Heart left ventricle (tissue), 16 donors: ENCODE measurements around the gene PRKAG2. TPM values are rescaled to one million over a fixed set of nuclear protein-coding genes. Genes with fewer than 3 reads are reported as not detected.

ENCODE experiments used
- ATAC-seq, 4 donors: fragments of 200-7000 bp; cut with Tn5 transposase; one replicate each; pipeline ENCODE4 v1.9.1; 2020 to 2022; ENCODE audit warnings: moderate library complexity in 4 of 4, mild to moderate bottlenecking in 3 of 4, moderate number of reproducible peaks in 1 of 4
- DNase-seq, 5 donors: peaks; one replicate each; pipeline ENCODE4 v3.0.0-alpha.2; 2020
- H3K27ac ChIP-seq, 12 donors: fragments of 200-600 bp; sonication (generic) in 4 of 12; one replicate each; pipeline versions ENCODE4 v1.5.0 to v1.8.0; 2016 to 2022; ENCODE audit warnings: mild to moderate bottlenecking in 2 of 12
- H3K27me3 ChIP-seq, 9 donors: fragments of 200-600 bp; sonication (generic) in 2 of 9; one replicate each; pipeline versions ENCODE4 v1.5.1 to v1.8.0; 2016 to 2022; ENCODE audit warnings: mild to moderate bottlenecking in 3 of 9
- H3K36me3 ChIP-seq, 9 donors: fragments of 200-600 bp; sonication (generic) in 2 of 9; one replicate each; pipeline versions ENCODE4 v1.5.0 to v1.8.0; 2018 to 2022; ENCODE audit warnings: mild to moderate bottlenecking in 2 of 9
- H3K4me1 ChIP-seq, 12 donors: fragments of 200-600 bp; sonication (generic) in 4 of 12; one replicate each; pipeline versions ENCODE4 v1.5.0 to v1.8.0; 2016 to 2022; ENCODE audit warnings: mild to moderate bottlenecking in 3 of 12
- H3K4me3 ChIP-seq, 12 donors: fragments of 200-600 bp; sonication (generic) in 4 of 12; one replicate each; pipeline versions ENCODE4 v1.5.0 to v1.8.0; 2017 to 2022; ENCODE audit warnings: mild to moderate bottlenecking in 9 of 12, moderate library complexity in 4 of 12
- H3K9me3 ChIP-seq, 12 donors: fragments of 200-600 bp; sonication (generic) in 4 of 12; one replicate each; pipeline versions ENCODE4 v1.5.0 to v1.8.0; 2016 to 2022; ENCODE audit warnings: mild to moderate bottlenecking in 1 of 12
- CTCF ChIP-seq, 12 donors: fragments of 200-600 bp; sonication (generic) in 4 of 12; IDR thresholded peaks; one replicate each; pipeline versions ENCODE4 v1.5.0 to v1.8.0; 2018 to 2022; ENCODE audit warnings: antibody characterized with exemption in 12 of 12, mild to moderate bottlenecking in 5 of 12
- POLR2A ChIP-seq, 2 donors: fragments of 450-650 bp; IDR thresholded peaks; one replicate each; pipeline ENCODE4 v1.6.1; 2017; ENCODE audit warnings: antibody characterized with exemption in 2 of 2, mild to moderate bottlenecking in 2 of 2, moderate library complexity in 2 of 2
- WGBS, 4 donors: extraction: QIAGEN DNeasy Blood & Tissue Kit in 2 of 4; methylation state at CpG; one replicate each; pipeline versions ENCODE4 v1.1.5 to v1.1.7; 2013 to 2018; 5-methylcytosine and 5-hydroxymethylcytosine counted together
- intact Hi-C, 10 donors: fragments of 100-400 bp; cut with DNase I; formaldehyde crosslinking; loops; one replicate each; pipeline versions ENCODE4 v1.11.1 to v1.14.2; 2022
- polyA plus RNA-seq, 2 donors: library from polyadenylated mRNA; stranded (reverse); fragments of 200-250 nt; gene quantifications; one replicate each; pipeline ENCODE4 v1.2.3, GENCODE V29; 2013
- total RNA-seq, 9 donors: library from RNA; depleted of rRNA in 2 of 9; stranded (reverse); fragments of >200 nt in 2 of 9; fragmentation: NEBNext Ultra II Directional in 3 of 9; extraction: Animal tissue kit (Norgen Biotek cat#: 25700) in 3 of 9; gene quantifications; one replicate each; pipeline versions ENCODE4 v1.1.0 to v1.2.4, GENCODE V29; 2016 to 2023
- donor health status: ischemic (EF 13 %, LVEDD 7.1; RV severe dilation, severe dysfunction).
- donor health status: healthy with polysubstance abuse.
- donor health status: DM: no; HTN: yes; CAD: no.
- donor health status: DM: no; HTN: no; CAD: no.
- donor health status: ischemic (EF 25% LVEDD 6.9; RV normal size, moderate dysfunction).
- donor health status: ischemic (EF 25% LVEDD 5.7; RV mildly dilated, moderate dysfunction).
- donor health status: healthy.
- donor health status: DM: yes; HTN: yes; CAD: no.
- donor health status: ischemic (EF 35%, LVEDD 5.7; RV mildly dilated, moderate dysfunction).
- donor health status: nonischemic (EF 11% LVEDD 7.7; RV severe dilation, severe dysfunction).
- donor health status: DM: yes; HTN: yes; CAD: no.
- donor health status: PGD.
- donor health status: ischemic (EF 29% LVEDD 5.4; RV normal size, mild dysfunction).
- donor health status: nonischemic (EF 23%, LVEDD 6.1; RV moderate dilation, normal function).

The PRKAG2 gene
- total and polyA plus RNA-seq, 11 donors = 50.2 to 179 (median 108) TPM

- peak in 2 of 5 donors; percentile 59 to 73 for DNase-seq
- Histone ChIP-seq H3K27me3 (no peaks in the 10 kb centered on the region), H3K9me3 (no peaks in the 10 kb centered on the region), H3K27ac (peak overlapping the region; percentile 20 to 86 (median 82)), H3K4me3 (no peak overlapping the region), H3K36me3 (no peaks in the 10 kb centered on the region), H3K4me1 (peaks cover 4 to 41% (median 29%) of the 10 kb centered on the region in 12 donors)
- no peak for TF ChIP-seq POLR2A (IDR thresholded peaks at IDR 0.05)
- no peak for TF ChIP-seq CTCF (IDR thresholded peaks at IDR 0.05)
- 25 to 35% (median 30%) methylated on average over 18 of the region's 18 CpGs for WGBS, 4 donors
- ATAC-seq = peak in 2 of 4 donors; percentile 12 to 29
- intact Hi-C loops = no loop called here
Observed at GRCh38 chr7:151742713-151743480, 134.0 kb downstream of the PRKAG2 start.

DNA sequence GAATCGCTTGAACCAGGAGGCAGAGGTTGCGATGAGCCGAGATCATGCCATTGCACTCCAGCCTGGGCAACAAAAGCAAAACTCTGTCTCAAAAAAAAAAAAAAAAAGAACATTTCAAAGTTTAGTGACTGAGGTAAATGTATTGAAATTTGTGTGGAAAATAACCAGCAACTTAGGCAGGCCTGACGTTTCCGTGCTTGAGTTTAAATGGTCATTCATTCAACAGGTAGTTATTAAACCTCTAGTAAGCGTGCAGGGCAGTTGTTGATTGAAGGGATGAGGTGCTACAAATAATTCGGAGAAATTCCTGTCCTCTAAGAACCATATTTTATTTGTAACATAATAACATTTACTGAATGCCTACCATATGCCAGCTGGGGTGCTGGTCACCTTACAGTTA, 135.3 kb downstream of the PRKAG2 start:
- intact Hi-C loops = no loop called here
- H3K27me3 ChIP-seq = no peaks in the 10 kb centered on the region
- 95 to 98% (median 96%) methylated on average over 7 of the region's 7 CpGs for WGBS, 4 donors
- ATAC-seq (no peak), DNase-seq (no peak)
- H3K27ac ChIP-seq = no peak overlapping the region
- H3K4me1 ChIP-seq = peaks cover 4 to 51% (median 33%) of the 10 kb centered on the region in 12 donors
- H3K36me3 ChIP-seq = no peaks in the 10 kb centered on the region
- TF ChIP-seq CTCF (IDR thresholded peaks at IDR 0.05) (no peak), POLR2A (IDR thresholded peaks at IDR 0.05) (no peak)
- H3K9me3 ChIP-seq = no peaks in the 10 kb centered on the region
- no peak overlapping the region for H3K4me3 ChIP-seq

- ATAC-seq (no peak), DNase-seq (peak in 2 of 5 donors; percentile 11 to 42)
- no peaks in the 10 kb centered on the region for H3K9me3 ChIP-seq
- TF ChIP-seq POLR2A (IDR thresholded peaks at IDR 0.05) (no peak), CTCF (IDR thresholded peaks at IDR 0.05) (no peak)
- H3K27me3 ChIP-seq = no peaks in the 10 kb centered on the region
- no peak overlapping the region for H3K4me3 ChIP-seq
- H3K4me1 ChIP-seq = peaks cover 0 to 47% (median 31%) of the 10 kb centered on the region in 12 donors
- no peak overlapping the region for H3K27ac ChIP-seq
- no peaks in the 10 kb centered on the region for H3K36me3 ChIP-seq
- intact Hi-C loops = no loop called here
- WGBS, 4 donors = 87 to 92% (median 88%) methylated on average over 15 to 16 of the region's 16 CpGs
Observed at GRCh38 chr7:151740081-151740851, 136.6 kb downstream of the PRKAG2 start.

DNA sequence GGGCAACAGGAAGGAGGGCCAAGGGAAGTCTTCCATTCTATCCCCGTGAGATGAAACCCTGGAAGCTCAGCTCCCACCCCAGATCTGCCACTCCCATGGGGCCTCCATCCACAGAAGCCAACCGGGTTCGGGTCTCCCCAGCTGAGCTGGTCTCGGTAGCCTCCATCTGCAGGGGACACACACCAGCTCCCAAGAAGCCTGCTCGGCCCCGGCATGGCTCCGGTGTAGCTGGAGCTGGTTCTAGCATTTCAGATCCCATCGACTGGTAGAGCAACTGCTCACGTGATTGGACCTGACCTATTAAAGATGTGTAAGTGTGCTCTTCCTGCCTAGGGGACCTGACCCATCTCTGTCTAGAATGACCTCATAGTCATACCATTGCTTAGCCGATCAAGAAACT, 138.0 kb downstream of the PRKAG2 start:
- Histone ChIP-seq H3K4me3 (no peak overlapping the region), H3K27me3 (no peaks in the 10 kb centered on the region), H3K27ac (no peak overlapping the region), H3K9me3 (no peaks in the 10 kb centered on the region), H3K4me1 (peaks cover 0 to 35% (median 23%) of the 10 kb centered on the region in 12 donors), H3K36me3 (no peaks in the 10 kb centered on the region)
- 80 to 96% (median 96%) methylated on average over 10 of the region's 10 CpGs for WGBS, 4 donors
- ATAC-seq (no peak), DNase-seq (no peak)
- TF ChIP-seq POLR2A (IDR thresholded peaks at IDR 0.05) (no peak), CTCF (IDR thresholded peaks at IDR 0.05) (no peak)
- intact Hi-C loops = loop anchor here in 1 of 10 donors (5.0 kb wide), 1 partner anchor 107 kb away; no protein-coding TSS in a partner anchor
